MM.1S (cell line): ENCODE measurements around the gene SH3BGRL3.

Experiments used
- CTCF ChIP-seq: fragments of 300-600 bp; sonication (generic); IDR thresholded peaks from 2 replicates; pipeline ENCODE4 v1.5.1; 2016; ENCODE audit warnings: antibody characterized with exemption, low read length, mixed read lengths
- EZH2 ChIP-seq: fragments of 300-600 bp; sonication (generic); optimal IDR thresholded peaks from 2 replicates; pipeline ENCODE3; 2017; ENCODE audit warnings: low read depth, mild to moderate bottlenecking, antibody characterized with exemption, low read length, mixed read lengths

DNA sequence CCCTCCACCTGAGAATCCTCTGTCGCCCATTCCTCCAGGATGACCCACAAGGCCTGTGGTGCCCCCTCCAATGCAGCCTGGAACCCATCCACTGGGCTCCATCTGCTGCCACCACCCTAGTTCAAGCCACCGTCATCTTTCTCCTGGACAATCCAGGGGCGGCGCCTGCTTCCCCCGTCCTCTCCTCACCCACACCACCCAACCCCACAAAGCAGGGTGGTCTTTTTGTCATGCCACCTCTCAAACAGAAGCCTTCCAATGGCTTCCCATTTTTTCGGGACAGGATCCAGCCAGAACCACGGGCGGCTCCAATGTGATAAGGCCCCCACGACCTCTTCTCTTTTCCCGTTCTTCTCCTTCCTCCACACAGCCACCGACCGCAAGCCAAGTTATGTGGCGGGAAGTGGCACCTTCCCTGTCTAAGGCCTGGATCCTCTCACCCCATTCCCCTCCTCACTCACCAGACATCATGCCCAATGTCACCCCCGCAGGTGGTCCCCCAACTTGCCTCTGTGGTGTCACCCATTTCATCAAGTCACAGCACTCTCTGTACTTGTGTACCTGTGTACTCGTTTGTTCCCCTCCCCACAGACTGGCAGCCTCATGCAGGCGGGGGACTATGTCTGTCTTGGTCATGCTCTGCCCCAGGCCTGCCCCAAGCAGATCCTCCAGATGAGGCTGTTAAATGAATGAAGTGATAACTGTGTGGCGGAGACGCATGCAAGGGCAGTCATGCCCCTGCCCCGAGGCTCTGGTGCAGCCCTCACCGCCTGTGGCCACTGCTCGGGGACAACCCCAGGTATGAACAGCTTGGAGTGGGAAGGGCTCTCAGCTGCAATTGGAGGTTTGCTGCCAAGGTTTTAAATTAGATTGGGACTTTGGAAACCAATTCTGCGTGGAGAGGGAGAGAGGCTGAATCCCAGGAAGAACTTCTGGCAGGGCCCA, 15.6 kb downstream of the SH3BGRL3 start:
- TF ChIP-seq CTCF (no peak), EZH2 (no peak)
